Mesenchymal stem cell (in vitro differentiated cells and primary cell): ENCODE measurements around the gene SPOCK3.

Experiments
- DNase-seq: peaks from one replicate; pipeline ENCODE4 v3.0.0-alpha.2; 2013
- H2AFZ ChIP-seq: one replicate; pipeline ENCODE4 v1.6.1; 2013; ENCODE audit warnings: low read depth, mild to moderate bottlenecking, control low read depth, inconsistent platforms, low read length, moderate library complexity
- H2AK5ac ChIP-seq: 2 replicates; pipeline ENCODE4 v1.6.1; 2013; ENCODE audit warnings: low read length, moderate library complexity, mild to moderate bottlenecking, inconsistent platforms; ENCODE audit not compliant: severe bottlenecking
- H2BK120ac ChIP-seq: one replicate; pipeline ENCODE4 v1.6.1; 2013; ENCODE audit warnings: low read depth, mild to moderate bottlenecking, inconsistent platforms, low read length, moderate library complexity
- H2BK12ac ChIP-seq, 2 experiments: one replicate each; pipeline ENCODE4 v1.6.1; 2013; ENCODE audit warnings: inconsistent platforms in 2 of 2, low read length in 2 of 2, mild to moderate bottlenecking in 2 of 2, moderate library complexity in 2 of 2, control low read depth in 1 of 2
- H2BK15ac ChIP-seq: one replicate; pipeline ENCODE4 v1.6.1; 2013; ENCODE audit warnings: mild to moderate bottlenecking, low read depth, inconsistent platforms; ENCODE audit not compliant: poor library complexity, severe bottlenecking
- H2BK5ac ChIP-seq: 2 replicates; pipeline ENCODE4 v1.6.1; 2013; ENCODE audit warnings: low read depth, mild to moderate bottlenecking, low read length, control low read depth, inconsistent platforms; ENCODE audit not compliant: poor library complexity, severe bottlenecking
- H3K14ac ChIP-seq, 2 experiments: one replicate each; pipeline ENCODE4 v1.6.1; 2013; ENCODE audit warnings: inconsistent platforms in 2 of 2, low read length in 2 of 2, control low read depth in 1 of 2, mild to moderate bottlenecking in 1 of 2, moderate library complexity in 1 of 2
- H3K18ac ChIP-seq, 2 experiments: one replicate each; pipeline ENCODE4 v1.6.1; 2013; ENCODE audit warnings: inconsistent platforms in 2 of 2, low read length in 2 of 2, control low read depth in 1 of 2, low read depth in 1 of 2, mild to moderate bottlenecking in 1 of 2
- H3K23ac ChIP-seq, 2 experiments: one replicate each; pipeline ENCODE4 v1.6.1; 2013; ENCODE audit warnings: inconsistent platforms in 2 of 2, low read length in 2 of 2, mild to moderate bottlenecking in 2 of 2, moderate library complexity in 2 of 2, control low read depth in 1 of 2
- H3K27ac ChIP-seq: 2 replicates; pipeline ENCODE4 v1.5.1; 2013; ENCODE audit warnings: mild to moderate bottlenecking, moderate library complexity, low read length, control low read depth, inconsistent platforms; ENCODE audit not compliant: poor library complexity, severe bottlenecking
- H3K27me3 ChIP-seq, 2 experiments: 2 replicates each; pipeline versions ENCODE4 v1.6.1 to v1.7.0; 2013; ENCODE audit warnings: low read length in 2 of 2, mild to moderate bottlenecking in 2 of 2, moderate library complexity in 2 of 2, control low read depth in 1 of 2, inconsistent platforms in 1 of 2; ENCODE audit not compliant: control insufficient read depth in 1 of 2, insufficient read depth in 1 of 2
- H3K36me3 ChIP-seq, 2 experiments: 2 replicates each; pipeline versions ENCODE4 v1.6.1 to v1.7.0; 2013; ENCODE audit warnings: low read length in 2 of 2, control low read depth in 1 of 2, inconsistent platforms in 1 of 2, low read depth in 1 of 2, mild to moderate bottlenecking in 1 of 2; ENCODE audit not compliant: insufficient read depth in 2 of 2, control insufficient read depth in 1 of 2
- H3K4ac ChIP-seq, 2 experiments: one replicate each; pipeline ENCODE4 v1.6.1; 2013; ENCODE audit warnings: inconsistent platforms in 2 of 2, low read length in 2 of 2, mild to moderate bottlenecking in 2 of 2, moderate library complexity in 2 of 2, control low read depth in 1 of 2, low read depth in 1 of 2
- H3K4me1 ChIP-seq: 2 replicates; pipeline ENCODE4 v1.6.1; 2013; ENCODE audit warnings: low read depth, low read length, control low read depth; ENCODE audit not compliant: control insufficient read depth, insufficient read depth
- H3K4me2 ChIP-seq: 2 replicates; pipeline ENCODE4 v1.6.1; 2013; ENCODE audit warnings: low read length, mild to moderate bottlenecking, inconsistent platforms; ENCODE audit not compliant: poor library complexity, severe bottlenecking
- H3K4me3 ChIP-seq, 2 experiments: 2 replicates each; pipeline versions ENCODE4 v1.5.1 to v1.7.0; 2013; ENCODE audit warnings: low read length in 2 of 2, mild to moderate bottlenecking in 2 of 2, control low read depth in 1 of 2, low read depth in 1 of 2; ENCODE audit not compliant: insufficient read depth in 1 of 2
- H3K79me1 ChIP-seq: replicated peaks from 2 replicates; pipeline ENCODE4 v1.6.1; 2013; ENCODE audit warnings: mild to moderate bottlenecking, control low read depth, low read length, inconsistent platforms; ENCODE audit not compliant: poor library complexity, severe bottlenecking
- H3K9ac ChIP-seq: 2 replicates; pipeline ENCODE4 v1.7.0; 2013; ENCODE audit warnings: mild to moderate bottlenecking, low read length, moderate library complexity
- H3K9me3 ChIP-seq: 2 replicates; pipeline ENCODE4 v1.7.0; 2013; ENCODE audit warnings: mild to moderate bottlenecking, low read length; ENCODE audit not compliant: control insufficient read depth
- H4K8ac ChIP-seq: one replicate; pipeline ENCODE4 v1.6.1; 2013; ENCODE audit warnings: inconsistent platforms, mild to moderate bottlenecking, low read length, moderate library complexity
- H4K91ac ChIP-seq: one replicate; pipeline ENCODE4 v1.6.1; 2013; ENCODE audit warnings: mild to moderate bottlenecking, low read length, inconsistent platforms
- WGBS: methylation state at CpG from one replicate; pipeline ENCODE4 v1.1.7; 2013; ENCODE audit warnings: mixed read lengths; 5-methylcytosine and 5-hydroxymethylcytosine counted together

Gene SPOCK3

DNA sequence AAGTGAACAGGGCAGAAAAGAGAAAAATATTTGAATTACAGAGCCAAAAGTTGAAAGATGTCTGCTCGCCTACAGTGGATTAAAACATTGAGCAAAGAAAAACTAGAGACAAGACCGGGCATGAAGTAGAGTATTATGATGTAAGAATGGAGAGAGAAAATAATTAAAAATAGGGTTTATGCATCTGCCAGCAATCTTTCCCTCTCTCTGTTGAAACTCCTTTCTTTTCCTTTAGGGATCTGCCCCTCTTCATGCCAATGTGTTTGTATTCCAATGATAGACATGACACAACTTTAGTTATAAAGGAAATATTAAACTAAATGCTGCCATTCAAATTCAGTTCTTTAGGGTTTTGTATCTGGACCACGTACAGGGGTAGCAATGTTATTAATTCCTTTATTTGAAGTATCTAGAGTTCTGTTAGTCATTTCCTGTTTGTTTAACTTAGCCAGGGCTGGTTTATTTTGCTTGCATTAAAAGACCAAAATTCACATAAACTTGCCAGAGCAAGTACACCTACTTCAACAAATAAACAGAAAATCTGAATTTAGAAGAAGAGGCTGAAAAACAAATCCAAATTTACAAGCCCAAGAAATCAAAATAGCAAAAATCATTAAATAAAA is 202.6 kb downstream of the SPOCK3 start:
- Histone ChIP-seq H3K9me3 (no peaks in the 10 kb centered on the region), H3K27ac (peak overlapping the region; percentile 51), H3K36me3 (no peaks in the 10 kb centered on the region), H3K4me1 (no peaks in the 10 kb centered on the region), H3K23ac (no peak overlapping the region), H2BK5ac (no peak overlapping the region), H2BK12ac (no peak overlapping the region), H3K9ac (no peak overlapping the region), H2BK15ac (no peak overlapping the region), H3K18ac (no peak overlapping the region), H3K14ac (no peak overlapping the region), H3K79me1 (no peaks in the 10 kb centered on the region), H3K4ac (no peak overlapping the region), H2BK120ac (no peak overlapping the region), H3K27me3 (no peaks in the 10 kb centered on the region), H3K4me2 (no peak overlapping the region), H4K91ac (no peak overlapping the region), H2AK5ac (no peak overlapping the region), H3K4me3 (no peak overlapping the region), H4K8ac (no peak overlapping the region), H2AFZ (no peak overlapping the region)
- peak; percentile 46 for DNase-seq
- 49% methylated on average over 2 of the region's 3 CpGs for WGBS

- H4K8ac ChIP-seq, result no peak overlapping the region
These were observed 205.3 kb downstream of the SPOCK3 start for GRCh38 chr4:167028976-167029375.

GRCh38 chr4:167025670-167026069 is 208.6 kb downstream of the SPOCK3 start:
- Histone ChIP-seq H3K14ac (no peak overlapping the region), H4K91ac (no peak overlapping the region), H2AFZ (no peak overlapping the region), H3K36me3 (no peaks in the 10 kb centered on the region), H3K4me3 (no peak overlapping the region), H3K23ac (no peak overlapping the region), H2BK5ac (no peak overlapping the region), H2BK120ac (no peak overlapping the region), H2BK15ac (no peak overlapping the region), H3K4me2 (no peak overlapping the region), H2AK5ac (no peak overlapping the region), H3K9ac (no peak overlapping the region), H3K4me1 (no peaks in the 10 kb centered on the region), H3K9me3 (no peaks in the 10 kb centered on the region), H3K79me1 (no peaks in the 10 kb centered on the region), H2BK12ac (no peak overlapping the region), H3K27ac (no peak overlapping the region), H3K27me3 (no peaks in the 10 kb centered on the region), H3K4ac (no peak overlapping the region), H4K8ac (no peak overlapping the region), H3K18ac (no peak overlapping the region)
- WGBS, result 94% methylated on average over 2 of the region's 3 CpGs
- no peak for DNase-seq

More at GRCh38 chr4:167028976-167029375, 205.3 kb downstream of the SPOCK3 start:
- Histone ChIP-seq H3K27me3 (no peaks in the 10 kb centered on the region), H3K14ac (no peak overlapping the region), H2AFZ (no peak overlapping the region), H2BK5ac (no peak overlapping the region), H2BK15ac (no peak overlapping the region), H3K79me1 (no peaks in the 10 kb centered on the region), H3K27ac (no peak overlapping the region), H2AK5ac (no peak overlapping the region), H3K18ac (no peak overlapping the region), H3K4me2 (no peak overlapping the region), H3K4ac (no peak overlapping the region), H4K91ac (no peak overlapping the region), H3K9me3 (no peaks in the 10 kb centered on the region), H3K4me3 (no peak overlapping the region), H2BK120ac (no peak overlapping the region), H3K23ac (no peak overlapping the region), H2BK12ac (no peak overlapping the region), H3K4me1 (no peaks in the 10 kb centered on the region), H3K36me3 (no peaks in the 10 kb centered on the region), H3K9ac (no peak overlapping the region)
- DNase-seq, result no peak
- WGBS, result 100% methylated on average over 1 of the region's 3 CpGs

DNA sequence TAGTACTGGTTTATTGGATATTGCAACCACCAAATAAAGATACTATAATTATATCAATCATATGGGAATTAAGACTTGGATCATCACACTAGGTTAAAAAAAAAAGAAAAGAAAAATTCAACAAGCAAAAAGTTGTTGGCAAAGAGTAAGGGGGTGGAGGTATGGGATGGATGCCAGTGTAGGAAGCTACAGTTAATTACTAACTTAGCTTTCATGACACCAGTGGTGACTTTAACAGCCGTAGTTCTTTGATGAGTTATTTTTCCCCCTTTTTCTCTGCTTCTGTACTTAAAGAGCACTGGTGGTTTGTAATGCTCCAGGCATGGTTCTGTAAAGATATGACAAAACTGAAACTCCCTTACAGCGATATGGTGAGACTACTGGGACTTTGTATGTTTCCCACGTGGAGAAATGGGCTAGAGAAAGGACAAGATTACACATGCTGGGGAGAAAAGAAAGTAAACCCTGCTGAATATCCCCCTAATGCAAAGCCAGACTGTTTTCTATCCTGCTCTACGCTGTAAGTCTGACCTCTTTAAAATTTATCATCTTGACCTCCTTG is 210.8 kb downstream of the SPOCK3 start:
- 73% methylated on average over 3 of the region's 4 CpGs for WGBS
- H3K27me3 ChIP-seq, result no peaks in the 10 kb centered on the region

More for the DNA sequence above, 210.8 kb downstream of the SPOCK3 start:
- no peak overlapping the region for H3K18ac ChIP-seq
- no peak overlapping the region for H2BK12ac ChIP-seq
- no peak overlapping the region for H3K27ac ChIP-seq
- H3K4me1 ChIP-seq, result no peaks in the 10 kb centered on the region
- H3K9me3 ChIP-seq, result no peaks in the 10 kb centered on the region
- H2BK5ac ChIP-seq, result no peak overlapping the region
- H3K14ac ChIP-seq, result no peak overlapping the region
- no peak overlapping the region for H2BK120ac ChIP-seq
- H3K4me3 ChIP-seq, result no peak overlapping the region
- H3K79me1 ChIP-seq, result no peaks in the 10 kb centered on the region
- DNase-seq, result no peak
- no peaks in the 10 kb centered on the region for H3K36me3 ChIP-seq
- no peak overlapping the region for H4K8ac ChIP-seq
- H2AK5ac ChIP-seq, result no peak overlapping the region
- H3K9ac ChIP-seq, result no peak overlapping the region
- H3K4ac ChIP-seq, result no peak overlapping the region
- no peak overlapping the region for H3K23ac ChIP-seq
- no peak overlapping the region for H4K91ac ChIP-seq
- H3K4me2 ChIP-seq, result no peak overlapping the region
- no peak overlapping the region for H2BK15ac ChIP-seq
- no peak overlapping the region for H2AFZ ChIP-seq
